Activated CD4-positive, alpha-beta T cell treated with anti-CD3 and anti-CD28 coated beads, Interleukin-2, Interleukin-4, amounts not matched to agents 100 ng/mL and 50 ng/mL, durations not matched to agents 16 hours and 8 hours (primary cell): ENCODE data around the gene ZIK1.
A peak's percentile ranks its signal among the peaks of the same experiment; 100 is the strongest.

ENCODE experiments used
- DNase-seq: peaks from one replicate; pipeline ENCODE4 v3.0.0-alpha.2; 2020; ENCODE audit warnings: low spot score

The ZIK1 gene

GRCh38 chr19:57583521-57584416 is at the start of gene ZIK1:
ZIK1 (plus strand) TSS chr19:57584145; CDS start chr19:57584357, 212 bp downstream.
- peak; percentile 72 for DNase-seq

- no peak for DNase-seq
Observed at GRCh38 chr19:57537953-57538547, 45.9 kb upstream of the ZIK1 start.

- DNase-seq = no peak
Observed at GRCh38 chr19:57546513-57546912, 37.4 kb upstream of the ZIK1 start.

GRCh38 chr19:57552432-57552831 is 31.5 kb upstream of the ZIK1 start:
- DNase-seq = no peak

- no peak for DNase-seq
Observed at GRCh38 chr19:57557659-57558058, 26.3 kb upstream of the ZIK1 start.

GRCh38 chr19:57558525-57558924 is 25.4 kb upstream of the ZIK1 start:
- no peak for DNase-seq

GRCh38 chr19:57559008-57559403 is 24.9 kb upstream of the ZIK1 start:
- DNase-seq = peak; percentile 11

GRCh38 chr19:57559404-57560025 is 24.4 kb upstream of the ZIK1 start, which contains the start of gene ZNF550:
ZNF550 (minus strand) TSS chr19:57559863; CDS start chr19:57559682, 181 bp downstream.
- peak; percentile 90 for DNase-seq

- no peak for DNase-seq
Observed at GRCh38 chr19:57560049-57560491, 23.9 kb upstream of the ZIK1 start.

GRCh38 chr19:57563547-57563946 is 20.4 kb upstream of the ZIK1 start:
- DNase-seq = no peak

GRCh38 chr19:57566396-57567265 is 17.3 kb upstream of the ZIK1 start:
- DNase-seq = no peak

GRCh38 chr19:57570707-57571106 is 13.2 kb upstream of the ZIK1 start:
- no peak for DNase-seq

- no peak for DNase-seq
Observed at GRCh38 chr19:57572415-57572947, 11.5 kb upstream of the ZIK1 start.

GRCh38 chr19:57576661-57577060 is 7.3 kb upstream of the ZIK1 start:
- no peak for DNase-seq

- DNase-seq = peak; percentile 97
Observed at GRCh38 chr19:57578487-57579205, 5.3 kb upstream of the ZIK1 start, which contains the start of gene ZNF416. ZNF416 (minus strand) TSS chr19:57578911; CDS start chr19:57578704, 207 bp downstream.

- no peak for DNase-seq
Observed at GRCh38 chr19:57583104-57583520, 833 bp upstream of the ZIK1 start.

- DNase-seq = no peak
Observed at GRCh38 chr19:57587529-57587928, 3.6 kb downstream of the ZIK1 start.

- DNase-seq = no peak
Observed at GRCh38 chr19:57599377-57599760, 15.4 kb downstream of the ZIK1 start.

GRCh38 chr19:57599761-57600383 is 15.9 kb downstream of the ZIK1 start, which contains the start of gene ZNF530:
ZNF530 (plus strand) TSS chr19:57599885; CDS start chr19:57604346, 4,461 bp downstream.
- DNase-seq = peak; percentile 88

GRCh38 chr19:57606931-57607330 is 23.0 kb downstream of the ZIK1 start:
- no peak for DNase-seq
